Mammary epithelial cell (primary cell): ENCODE measurements around the gene DDX25.

Experiments
- EZH2 ChIP-seq: IDR thresholded peaks from 2 replicates; pipeline ENCODE4 v1.6.1; 2012; ENCODE audit warnings: low read length, inconsistent platforms, borderline replicate concordance
- TF ChIP-seq, protein P1 (sequence below), 2 donors: IDR thresholded peaks in 1 of 2; conservative IDR thresholded peaks in 1 of 2; 2 replicates each; pipeline ENCODE4 v1.5.1; 2011 to 2012; ENCODE audit warnings: inconsistent platforms in 2 of 2, low read length in 2 of 2, mild to moderate bottlenecking in 2 of 2, control low read depth in 1 of 2, low read depth in 1 of 2; ENCODE audit not compliant: insufficient read depth in 1 of 2; ENCODE audit errors: extremely low read depth in 1 of 2

DNA sequence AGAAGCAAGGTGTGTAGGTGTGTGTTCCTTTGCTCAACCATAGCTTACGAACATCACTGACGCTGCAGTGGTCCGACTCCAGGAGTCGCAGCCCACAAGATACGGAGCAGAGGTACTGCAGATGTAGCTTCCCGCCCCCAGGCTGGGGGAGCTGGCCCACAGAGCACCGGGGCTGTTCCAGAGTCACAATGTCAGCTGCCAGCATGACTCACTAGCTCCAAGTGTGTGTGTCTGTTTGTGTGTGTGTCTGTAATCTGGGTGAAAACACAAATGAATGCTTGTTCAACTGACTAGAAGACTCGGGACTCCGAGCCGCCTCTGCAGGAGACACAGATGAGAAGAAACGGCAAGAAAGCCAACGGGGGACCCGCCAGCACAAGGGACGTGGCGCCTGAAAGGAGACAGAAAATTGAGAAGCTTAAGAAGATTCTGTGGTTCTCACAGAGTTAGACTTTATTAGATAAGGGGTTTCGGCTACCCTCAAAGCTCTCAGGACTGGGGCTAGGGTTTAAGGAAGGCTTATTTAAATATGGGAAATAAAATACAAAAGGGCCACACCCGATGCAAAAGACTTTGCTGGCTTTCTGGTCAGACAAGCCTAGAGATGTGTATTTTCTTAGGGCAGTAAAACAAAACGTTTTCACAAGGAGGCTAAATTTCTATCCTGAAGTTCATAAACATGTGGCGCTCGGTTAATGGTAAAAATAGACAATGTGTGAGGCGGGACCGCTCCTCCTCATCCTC is 52.3 kb downstream of the DDX25 start:
- TF ChIP-seq, protein P1, sequence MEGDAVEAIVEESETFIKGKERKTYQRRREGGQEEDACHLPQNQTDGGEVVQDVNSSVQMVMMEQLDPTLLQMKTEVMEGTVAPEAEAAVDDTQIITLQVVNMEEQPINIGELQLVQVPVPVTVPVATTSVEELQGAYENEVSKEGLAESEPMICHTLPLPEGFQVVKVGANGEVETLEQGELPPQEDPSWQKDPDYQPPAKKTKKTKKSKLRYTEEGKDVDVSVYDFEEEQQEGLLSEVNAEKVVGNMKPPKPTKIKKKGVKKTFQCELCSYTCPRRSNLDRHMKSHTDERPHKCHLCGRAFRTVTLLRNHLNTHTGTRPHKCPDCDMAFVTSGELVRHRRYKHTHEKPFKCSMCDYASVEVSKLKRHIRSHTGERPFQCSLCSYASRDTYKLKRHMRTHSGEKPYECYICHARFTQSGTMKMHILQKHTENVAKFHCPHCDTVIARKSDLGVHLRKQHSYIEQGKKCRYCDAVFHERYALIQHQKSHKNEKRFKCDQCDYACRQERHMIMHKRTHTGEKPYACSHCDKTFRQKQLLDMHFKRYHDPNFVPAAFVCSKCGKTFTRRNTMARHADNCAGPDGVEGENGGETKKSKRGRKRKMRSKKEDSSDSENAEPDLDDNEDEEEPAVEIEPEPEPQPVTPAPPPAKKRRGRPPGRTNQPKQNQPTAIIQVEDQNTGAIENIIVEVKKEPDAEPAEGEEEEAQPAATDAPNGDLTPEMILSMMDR (conservative IDR thresholded peaks at IDR 0.05 in 1 of 2, IDR thresholded peaks at IDR 0.05 in 1 of 2; ENCODE audit: extremely low read depth in 1 of 2, insufficient read depth in 1 of 2, low read depth in 1 of 2, low read length in 2 of 2): no peak
- TF ChIP-seq EZH2: no peak
